Kidney (tissue), 14 donors: ENCODE data around the gene NRXN3. TPM values are rescaled to one million over a fixed set of nuclear protein-coding genes. Genes with fewer than 3 reads are reported as not detected.

Experiments
- DNase-seq, 5 donors: peaks; one replicate each; pipeline ENCODE4 v3.0.0-alpha.2; 2013 to 2020
- FAIRE-seq: peaks from 2 replicates; lab custom pipeline; 2012; peaks lifted over from hg19 to GRCh38; lab: Jason Lieb, UNC
- H3K27ac ChIP-seq, 2 donors: one replicate each; pipeline ENCODE4 v1.7.0; 2013; ENCODE audit warnings: low read depth in 2 of 2, low read length in 2 of 2, inconsistent platforms in 1 of 2
- H3K27me3 ChIP-seq: one replicate; pipeline ENCODE4 v1.7.1; 2013; ENCODE audit warnings: low read length, inconsistent platforms; ENCODE audit not compliant: control insufficient read depth, insufficient read depth
- H3K36me3 ChIP-seq, 3 donors: one replicate each; pipeline versions ENCODE4 v1.7.0 to v1.7.1; 2013; ENCODE audit warnings: low read length in 3 of 3, control low read depth in 1 of 3, inconsistent platforms in 1 of 3; ENCODE audit not compliant: insufficient read depth in 3 of 3, control insufficient read depth in 2 of 3
- H3K4me1 ChIP-seq, 3 donors: one replicate each; pipeline versions ENCODE4 v1.7.0 to v1.7.1; 2013; ENCODE audit warnings: low read length in 3 of 3, inconsistent platforms in 1 of 3, low read depth in 1 of 3; ENCODE audit not compliant: control insufficient read depth in 2 of 3, insufficient read depth in 2 of 3
- H3K4me3 ChIP-seq, 3 donors: one replicate each; pipeline versions ENCODE4 v1.7.0 to v1.8.1; 2013; ENCODE audit warnings: low read length in 3 of 3, control low read depth in 1 of 3, inconsistent platforms in 1 of 3
- H3K9ac ChIP-seq, 3 donors: one replicate each; pipeline versions ENCODE4 v1.7.0 to v1.7.1; 2013; ENCODE audit warnings: low read length in 3 of 3, control low read depth in 1 of 3, inconsistent platforms in 1 of 3
- H3K9me3 ChIP-seq, 3 donors: one replicate each; pipeline versions ENCODE4 v1.7.0 to v1.7.1; 2013; ENCODE audit warnings: low read length in 3 of 3, control low read depth in 1 of 3, inconsistent platforms in 1 of 3; ENCODE audit not compliant: control insufficient read depth in 2 of 3, insufficient read depth in 1 of 3
- intact Hi-C: fragments of 100-400 bp; cut with DNase I; formaldehyde crosslinking; loops from one replicate; pipeline ENCODE4 v1.11.1; 2022
- polyA plus RNA-seq: library from polyadenylated mRNA; stranded (reverse); fragments of 350-450 nt; fragmentation: Illumina TruSeq; extraction: RNeasy Lipid Tissue Mini Kit (QIAGEN cat#74804); gene quantifications from one replicate; pipeline ENCODE4 v1.2.3, GENCODE V29; 2014; ENCODE audit warnings: low read depth, low replicate concordance; ENCODE audit not compliant: insufficient read depth
- total RNA-seq: library from RNA; stranded (reverse); fragmentation: NEBNext Ultra II Directional; extraction: Animal tissue kit (Norgen Biotek cat#: 25700); gene quantifications from one replicate; pipeline ENCODE4 v1.2.1, GENCODE V29; 2021
- TF ChIP-seq, protein P1 (sequence below): IDR thresholded peaks from 3 replicates; pipeline ENCODE4 v1.5.1; 2012; ENCODE audit warnings: mild to moderate bottlenecking, moderate library complexity, borderline replicate concordance; ENCODE audit not compliant: insufficient read depth; ENCODE audit errors: extremely low read depth
- donor health status: control.
- donor health status: control.
- donor health status: control.
- donor health status: control.
- donor health status: control.
- donor health status: DM: yes; HTN: yes; CAD: no.
- donor health status: Normal renal cell carcinoma (clear cell type).

NRXN3 gene
- total and polyA plus RNA-seq, 2 donors from 2014 or later, result 1.5 to 2.4 TPM

GRCh38 chr14:79196216-79196615 is 1026.0 kb downstream of the NRXN3 start:
- no peaks in the 10 kb centered on the region for H3K36me3 ChIP-seq
- DNase-seq (no peak), FAIRE-seq (no peak)
- H3K27ac ChIP-seq, result no peak overlapping the region
- H3K9ac ChIP-seq, result no peak overlapping the region
- no peaks in the 10 kb centered on the region for H3K27me3 ChIP-seq
- no peak overlapping the region for H3K4me3 ChIP-seq
- TF ChIP-seq, protein P1, sequence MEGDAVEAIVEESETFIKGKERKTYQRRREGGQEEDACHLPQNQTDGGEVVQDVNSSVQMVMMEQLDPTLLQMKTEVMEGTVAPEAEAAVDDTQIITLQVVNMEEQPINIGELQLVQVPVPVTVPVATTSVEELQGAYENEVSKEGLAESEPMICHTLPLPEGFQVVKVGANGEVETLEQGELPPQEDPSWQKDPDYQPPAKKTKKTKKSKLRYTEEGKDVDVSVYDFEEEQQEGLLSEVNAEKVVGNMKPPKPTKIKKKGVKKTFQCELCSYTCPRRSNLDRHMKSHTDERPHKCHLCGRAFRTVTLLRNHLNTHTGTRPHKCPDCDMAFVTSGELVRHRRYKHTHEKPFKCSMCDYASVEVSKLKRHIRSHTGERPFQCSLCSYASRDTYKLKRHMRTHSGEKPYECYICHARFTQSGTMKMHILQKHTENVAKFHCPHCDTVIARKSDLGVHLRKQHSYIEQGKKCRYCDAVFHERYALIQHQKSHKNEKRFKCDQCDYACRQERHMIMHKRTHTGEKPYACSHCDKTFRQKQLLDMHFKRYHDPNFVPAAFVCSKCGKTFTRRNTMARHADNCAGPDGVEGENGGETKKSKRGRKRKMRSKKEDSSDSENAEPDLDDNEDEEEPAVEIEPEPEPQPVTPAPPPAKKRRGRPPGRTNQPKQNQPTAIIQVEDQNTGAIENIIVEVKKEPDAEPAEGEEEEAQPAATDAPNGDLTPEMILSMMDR, result no peak
- no peaks in the 10 kb centered on the region for H3K4me1 ChIP-seq
- H3K9me3 ChIP-seq, result no peaks in the 10 kb centered on the region
- intact Hi-C loops, result no loop called here

GRCh38 chr14:79197516-79197915 is 1027.3 kb downstream of the NRXN3 start:
- TF ChIP-seq, protein P1, result no peak
- DNase-seq (no peak), FAIRE-seq (no peak)
- Histone ChIP-seq H3K4me1 (no peaks in the 10 kb centered on the region), H3K27ac (no peak overlapping the region), H3K27me3 (no peaks in the 10 kb centered on the region), H3K9ac (no peak overlapping the region), H3K36me3 (no peaks in the 10 kb centered on the region), H3K9me3 (no peaks in the 10 kb centered on the region), H3K4me3 (no peak overlapping the region)
- intact Hi-C loops, result no loop called here

DNA sequence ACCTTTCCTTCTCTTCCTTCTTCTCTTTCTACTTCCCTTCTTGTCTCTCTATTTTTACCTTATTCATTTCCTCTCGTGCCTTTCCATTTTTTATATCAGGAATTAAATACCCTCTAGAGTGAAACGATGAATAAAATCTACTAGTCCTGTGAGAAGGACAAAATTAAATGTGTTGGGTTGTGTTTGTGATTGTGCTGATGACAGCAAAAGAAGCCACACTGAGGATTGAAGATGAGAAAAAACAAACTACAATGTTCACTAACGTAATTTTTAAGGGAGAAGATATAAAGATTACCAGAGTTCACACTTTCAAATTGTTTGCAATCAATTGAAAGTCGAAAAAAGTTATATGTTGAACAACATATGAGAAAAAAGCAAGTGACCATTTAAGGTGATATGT is 1029.0 kb downstream of the NRXN3 start:
- DNase-seq (no peak), FAIRE-seq (no peak)
- no peak overlapping the region for H3K27ac ChIP-seq
- intact Hi-C loops, result no loop called here
- TF ChIP-seq, protein P1, result no peak
- H3K9ac ChIP-seq, result no peak overlapping the region
- H3K27me3 ChIP-seq, result no peaks in the 10 kb centered on the region
- H3K36me3 ChIP-seq, result no peaks in the 10 kb centered on the region
- no peaks in the 10 kb centered on the region for H3K9me3 ChIP-seq
- no peak overlapping the region for H3K4me3 ChIP-seq
- H3K4me1 ChIP-seq, result no peaks in the 10 kb centered on the region

- no peak overlapping the region for H3K4me3 ChIP-seq
- TF ChIP-seq, protein P1, result no peak
- no peak for FAIRE-seq
- no peak overlapping the region for H3K27ac ChIP-seq
- H3K27me3 ChIP-seq, result no peaks in the 10 kb centered on the region
- H3K9me3 ChIP-seq, result no peaks in the 10 kb centered on the region
- H3K36me3 ChIP-seq, result no peaks in the 10 kb centered on the region
- intact Hi-C loops, result no loop called here
- H3K4me1 ChIP-seq, result no peaks in the 10 kb centered on the region
- no peak overlapping the region for H3K9ac ChIP-seq
- DNase-seq, result no peak
Observed at GRCh38 chr14:79201564-79202207, 1031.5 kb downstream of the NRXN3 start.
